UCSD-AML1 (cell line): ENCODE data around the gene LOX.

ENCODE experiments used
- DNase-seq: peaks from one replicate; lab custom pipeline; 2025; ENCODE audit not compliant: unreplicated experiment; lab: John Stamatoyannopoulos, UW

The LOX gene, protein sequence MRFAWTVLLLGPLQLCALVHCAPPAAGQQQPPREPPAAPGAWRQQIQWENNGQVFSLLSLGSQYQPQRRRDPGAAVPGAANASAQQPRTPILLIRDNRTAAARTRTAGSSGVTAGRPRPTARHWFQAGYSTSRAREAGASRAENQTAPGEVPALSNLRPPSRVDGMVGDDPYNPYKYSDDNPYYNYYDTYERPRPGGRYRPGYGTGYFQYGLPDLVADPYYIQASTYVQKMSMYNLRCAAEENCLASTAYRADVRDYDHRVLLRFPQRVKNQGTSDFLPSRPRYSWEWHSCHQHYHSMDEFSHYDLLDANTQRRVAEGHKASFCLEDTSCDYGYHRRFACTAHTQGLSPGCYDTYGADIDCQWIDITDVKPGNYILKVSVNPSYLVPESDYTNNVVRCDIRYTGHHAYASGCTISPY

DNA sequence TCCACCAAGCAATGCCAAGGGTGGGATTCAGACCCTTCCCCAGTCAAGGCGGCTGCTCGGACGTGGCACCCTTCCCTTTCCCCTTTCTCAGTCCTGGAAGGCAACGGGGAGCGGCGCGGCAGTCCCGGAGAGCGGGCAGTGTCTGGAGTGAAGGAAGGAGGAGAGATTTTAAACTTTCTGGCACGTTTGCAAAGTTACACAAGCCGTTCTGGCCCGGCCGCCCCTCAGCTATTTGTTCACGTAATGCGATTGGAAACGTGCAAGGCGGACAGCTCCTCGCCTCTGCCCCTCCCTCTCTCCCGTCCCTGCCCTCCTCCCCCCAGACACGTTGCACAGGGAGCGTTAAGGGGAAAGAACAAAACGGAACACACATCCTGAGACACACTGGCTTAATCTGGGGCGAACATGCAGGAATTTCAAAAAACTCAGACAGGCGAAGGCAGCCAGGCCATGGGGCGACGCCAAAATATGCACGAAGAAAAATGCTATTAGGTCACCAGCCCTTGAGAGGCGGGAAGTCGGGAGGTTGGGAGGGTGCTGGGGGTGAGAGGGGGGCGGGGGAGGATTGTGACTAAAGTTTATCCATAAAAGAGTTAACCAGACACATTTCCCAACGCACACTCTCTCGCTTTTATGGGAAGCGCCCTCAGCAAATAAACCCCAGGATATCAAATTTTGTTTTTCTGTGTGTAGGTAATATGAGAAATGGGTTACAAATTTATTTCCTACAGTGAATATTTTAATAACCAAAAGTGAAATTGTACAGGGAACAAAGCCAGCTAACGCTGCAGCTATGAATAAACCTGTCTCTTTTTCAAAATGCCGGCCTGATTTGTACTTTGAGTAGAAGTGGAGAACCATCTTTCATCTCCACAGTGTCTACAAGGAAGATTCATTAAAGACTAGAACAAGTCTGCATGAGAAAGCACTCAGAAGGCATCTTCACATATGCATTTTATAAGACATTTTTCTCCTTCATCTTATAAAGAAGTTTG lies at the start of gene LOX:
TSS of gene LOX (minus strand) at position 144 of the 995 bp plus-strand sequence. CDS start 274 bp downstream, outside the sequence.
- DNase-seq = peak; percentile 12

- DNase-seq = no peak
Measured at GRCh38 chr5:122126756-122127321, 48.8 kb upstream of the LOX start.

- DNase-seq = no peak
Measured at GRCh38 chr5:122126177-122126755, 48.2 kb upstream of the LOX start.

- no peak for DNase-seq
Measured at GRCh38 chr5:122124766-122125165, 46.7 kb upstream of the LOX start.

- no peak for DNase-seq
Measured at GRCh38 chr5:122121479-122122465, 43.7 kb upstream of the LOX start.

DNA sequence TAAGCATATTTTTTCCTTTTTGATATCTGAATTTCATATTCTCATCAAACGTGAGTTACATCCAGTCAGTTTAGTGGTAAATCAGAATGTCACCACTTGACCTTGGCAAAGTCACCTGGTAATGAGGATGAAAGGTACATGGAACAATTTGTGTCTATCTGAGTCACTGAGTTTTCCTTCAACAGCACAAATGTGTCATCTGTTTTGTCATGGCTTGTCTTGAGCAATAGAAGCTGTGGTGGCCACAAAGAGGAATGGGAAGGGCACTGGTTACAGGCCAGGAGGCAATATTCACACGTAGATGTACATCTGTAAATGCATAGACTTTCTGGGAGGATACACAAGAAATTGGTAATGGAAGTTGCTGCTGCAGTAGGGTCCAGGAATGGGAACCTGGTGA lies 42.9 kb upstream of the LOX start:
- DNase-seq = no peak

GRCh38 chr5:122120493-122120892 lies 42.4 kb upstream of the LOX start:
- DNase-seq = no peak

DNA sequence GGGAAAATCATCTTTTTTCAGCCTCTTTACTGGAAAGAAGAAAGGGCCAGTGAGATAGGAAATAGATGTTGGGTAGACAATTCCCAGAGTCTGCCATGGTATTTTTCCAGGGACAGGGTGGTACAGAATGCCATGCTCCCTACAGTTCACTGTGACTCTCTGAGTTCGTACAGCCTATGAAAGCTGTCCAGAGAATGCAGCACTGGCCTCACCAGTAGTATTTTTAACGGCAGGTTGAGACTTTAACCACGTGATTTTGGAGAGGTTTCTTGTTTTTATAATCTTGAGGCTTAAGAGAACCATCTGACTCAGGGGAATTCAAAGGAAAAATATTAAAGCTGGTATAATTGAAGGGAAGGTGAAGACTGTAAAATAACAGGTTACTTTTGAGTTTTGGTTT lies 41.1 kb upstream of the LOX start:
- no peak for DNase-seq

DNA sequence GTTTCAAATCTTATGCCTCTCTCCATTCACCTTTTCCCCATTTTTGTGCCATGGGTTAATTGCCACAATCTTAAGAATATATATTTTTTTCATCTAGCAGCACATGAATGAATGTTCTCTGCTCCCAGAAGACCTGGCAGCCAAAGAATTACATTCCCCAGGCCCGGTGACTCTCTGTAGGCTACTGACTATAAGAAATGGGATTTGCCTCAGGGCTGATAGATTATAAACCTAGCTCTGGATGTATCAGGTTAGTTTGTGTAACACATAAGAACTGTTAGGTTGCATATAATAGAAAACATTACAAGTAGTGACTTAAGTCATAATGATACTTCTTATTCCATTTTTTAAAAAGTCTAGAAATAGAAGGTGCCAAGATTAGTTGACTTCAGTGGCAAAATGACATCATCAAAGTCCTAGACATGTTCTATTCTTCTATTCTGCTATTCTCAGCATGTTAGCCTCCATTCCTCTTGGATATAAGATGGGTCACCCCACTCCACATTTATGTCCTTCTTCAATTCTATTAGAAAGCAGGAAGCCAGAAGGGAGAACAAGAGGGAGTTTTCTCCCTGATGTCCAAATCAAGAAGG lies 40.4 kb upstream of the LOX start:
- no peak for DNase-seq

DNA sequence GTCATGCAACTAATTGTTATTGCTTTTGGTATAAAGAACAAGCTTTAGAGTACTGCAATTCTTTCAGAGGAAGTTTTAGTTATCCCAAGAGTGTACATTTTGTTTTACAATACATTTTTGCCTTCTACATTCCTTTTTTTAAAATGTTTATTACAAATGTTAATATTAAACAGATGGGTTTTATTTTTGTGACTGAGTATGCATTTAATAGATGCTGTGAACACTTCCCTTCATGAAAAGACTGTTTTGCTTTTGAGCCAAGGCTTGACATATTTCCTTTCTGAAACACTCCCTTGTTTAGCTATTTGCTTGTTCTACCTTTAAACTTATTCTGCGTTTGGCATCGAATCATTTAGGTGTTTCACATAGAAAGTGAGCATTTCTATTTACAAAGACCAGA lies 36.4 kb upstream of the LOX start:
- DNase-seq = no peak

DNA sequence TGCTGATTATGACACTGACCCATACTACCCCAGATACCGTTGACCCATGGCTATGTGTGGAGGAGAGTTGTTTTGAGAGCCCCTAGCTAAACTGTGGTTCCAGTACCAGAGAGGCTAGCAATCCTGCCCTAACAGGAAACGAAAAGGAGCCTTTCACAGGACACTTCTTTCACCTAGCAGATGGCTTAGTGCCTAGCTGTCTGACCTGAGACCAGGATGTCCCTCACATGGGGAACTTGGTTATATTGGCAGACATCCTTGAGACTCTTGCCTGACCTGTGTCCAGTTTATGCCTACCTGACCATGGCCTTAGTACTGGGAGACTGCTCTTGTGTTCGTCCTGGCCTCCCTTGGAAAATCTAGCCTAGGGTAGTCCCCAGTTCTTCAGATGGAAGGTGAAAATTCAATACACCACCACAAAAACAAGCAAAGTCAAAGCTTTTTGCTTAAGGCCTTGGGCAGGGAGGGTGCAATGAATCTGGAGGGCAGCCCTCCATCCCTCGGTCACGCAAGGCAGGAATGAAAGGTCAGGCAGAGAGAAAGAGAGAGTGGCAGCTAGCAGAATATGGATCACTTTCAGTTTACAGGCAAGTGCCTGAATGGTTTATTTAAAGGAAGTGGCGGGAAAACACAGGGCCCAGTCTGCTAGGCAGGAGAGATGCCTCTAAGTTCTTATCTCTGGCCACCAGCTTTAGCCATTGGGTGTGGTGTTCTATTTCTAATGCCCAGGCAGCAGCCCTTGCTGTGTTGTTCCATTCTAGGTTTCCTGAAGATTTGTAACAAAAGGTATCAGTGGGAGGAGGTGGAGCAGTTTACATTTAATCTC lies 34.9 kb upstream of the LOX start:
- DNase-seq = peak; percentile 17

DNA sequence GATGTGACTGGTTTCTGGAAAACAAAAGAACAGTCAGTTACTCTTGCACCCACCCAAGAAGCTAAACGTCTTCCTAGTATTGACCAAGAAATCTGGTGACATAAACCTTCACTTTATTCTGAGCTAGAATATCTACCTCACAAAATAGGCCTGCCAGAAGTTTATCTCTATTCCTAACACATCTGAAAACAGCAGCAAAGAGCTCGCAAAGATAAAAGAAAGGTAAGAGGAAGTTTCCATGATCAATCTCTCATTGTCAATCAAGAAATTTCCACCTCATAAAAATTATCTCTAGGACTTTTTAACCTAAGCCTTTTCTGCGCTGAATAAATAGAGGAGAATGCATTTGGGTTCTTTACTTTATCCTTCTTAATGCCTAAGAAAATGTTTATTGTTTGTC lies 34.0 kb upstream of the LOX start:
- no peak for DNase-seq

GRCh38 chr5:122111460-122111859 lies 33.4 kb upstream of the LOX start:
- DNase-seq = no peak

DNA sequence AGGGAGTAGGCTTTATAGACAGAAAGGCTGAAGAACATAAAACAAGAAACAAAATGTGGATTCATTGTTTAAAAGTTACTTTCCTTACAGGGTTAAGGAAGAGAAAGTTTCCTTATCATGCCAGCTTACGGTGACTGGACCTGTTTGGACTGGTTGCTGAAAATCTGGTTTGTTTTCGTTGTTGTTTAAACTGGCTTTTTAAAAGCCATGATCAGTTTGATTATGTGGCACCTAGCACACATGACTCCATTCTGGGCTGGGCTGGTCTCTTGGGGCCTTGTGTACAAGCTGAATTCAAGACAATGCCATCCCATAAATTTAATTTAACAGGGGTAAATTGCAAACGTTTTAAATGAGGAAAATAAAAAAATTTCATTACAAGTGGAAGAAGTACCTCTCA lies 32.9 kb upstream of the LOX start:
- DNase-seq = no peak

DNA sequence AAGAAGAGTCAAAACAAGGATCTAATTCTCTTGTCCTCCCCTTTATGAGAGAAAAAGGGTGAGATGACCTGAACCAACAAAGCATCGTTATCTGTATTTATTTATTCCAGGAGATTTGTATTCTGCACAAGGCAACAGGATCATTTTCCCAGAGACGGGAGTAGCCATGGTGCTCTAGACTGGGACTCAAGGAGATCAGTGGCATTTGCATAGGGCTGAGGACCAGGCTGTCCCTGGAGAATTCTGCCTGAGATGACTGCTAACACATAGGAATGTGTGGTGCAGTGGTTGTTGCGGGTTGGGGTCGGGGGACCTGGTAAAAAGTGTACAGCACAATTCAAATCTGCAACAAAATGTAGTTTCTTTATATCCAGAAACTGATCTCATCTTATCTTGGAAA lies 29.0 kb upstream of the LOX start:
- no peak for DNase-seq

- DNase-seq = no peak
Measured at GRCh38 chr5:122105909-122106308, 27.9 kb upstream of the LOX start.

- DNase-seq = no peak
Measured at GRCh38 chr5:122102825-122103224, 24.8 kb upstream of the LOX start.

GRCh38 chr5:122101636-122102285 lies 23.7 kb upstream of the LOX start:
- DNase-seq = no peak
